OCI-LY7 (cell line): ENCODE data around the gene UBAP1.

Source experiments
- CTCF ChIP-seq: fragments of 200-600 bp; sonication (generic); conservative IDR thresholded peaks from 2 replicates; pipeline ENCODE4 v1.5.1; 2014; ENCODE audit warnings: mild to moderate bottlenecking, antibody characterized with exemption, low read length, moderate library complexity, mixed read lengths
- EZH2phosphoT487 ChIP-seq: fragments of 200-600 bp; sonication (generic); IDR thresholded peaks from 2 replicates; pipeline ENCODE4 v1.6.1; 2018; ENCODE audit warnings: low read depth, borderline replicate concordance, mild to moderate bottlenecking, mixed run types, antibody characterized with exemption, low read length, moderate library complexity, mixed read lengths

- TF ChIP-seq CTCF (no peak), EZH2phosphoT487 (no peak)
Observed at GRCh38 chr9:34131571-34131970, 47.3 kb upstream of the UBAP1 start.
